ENCODE measurements around the gene ISLR2.

- TF ChIP-seq POLR2AphosphoS5 (IDR thresholded peaks at IDR 0.05), result no peak
- TF ChIP-seq, protein P1, sequence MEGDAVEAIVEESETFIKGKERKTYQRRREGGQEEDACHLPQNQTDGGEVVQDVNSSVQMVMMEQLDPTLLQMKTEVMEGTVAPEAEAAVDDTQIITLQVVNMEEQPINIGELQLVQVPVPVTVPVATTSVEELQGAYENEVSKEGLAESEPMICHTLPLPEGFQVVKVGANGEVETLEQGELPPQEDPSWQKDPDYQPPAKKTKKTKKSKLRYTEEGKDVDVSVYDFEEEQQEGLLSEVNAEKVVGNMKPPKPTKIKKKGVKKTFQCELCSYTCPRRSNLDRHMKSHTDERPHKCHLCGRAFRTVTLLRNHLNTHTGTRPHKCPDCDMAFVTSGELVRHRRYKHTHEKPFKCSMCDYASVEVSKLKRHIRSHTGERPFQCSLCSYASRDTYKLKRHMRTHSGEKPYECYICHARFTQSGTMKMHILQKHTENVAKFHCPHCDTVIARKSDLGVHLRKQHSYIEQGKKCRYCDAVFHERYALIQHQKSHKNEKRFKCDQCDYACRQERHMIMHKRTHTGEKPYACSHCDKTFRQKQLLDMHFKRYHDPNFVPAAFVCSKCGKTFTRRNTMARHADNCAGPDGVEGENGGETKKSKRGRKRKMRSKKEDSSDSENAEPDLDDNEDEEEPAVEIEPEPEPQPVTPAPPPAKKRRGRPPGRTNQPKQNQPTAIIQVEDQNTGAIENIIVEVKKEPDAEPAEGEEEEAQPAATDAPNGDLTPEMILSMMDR (IDR thresholded peaks at IDR 0.05), result no peak
Measured at GRCh38 chr15:74147051-74147450, 16.7 kb downstream of the ISLR2 start.

Data from stomach (tissue), 4 donors.